OCI-LY1 (cell line): ENCODE results near the gene NRDE2.

Experiments
- H2AFZ ChIP-seq: fragments of 200-600 bp; sonication (generic), shearing (Covaris generic); 2 replicates; pipeline ENCODE4 v1.6.0; 2014; ENCODE audit warnings: antibody characterized with exemption, mild to moderate bottlenecking, low read length
- H3F3A ChIP-seq: fragments of 200-600 bp; sonication (generic), shearing (Covaris generic); 2 replicates; pipeline ENCODE4 v1.6.0; 2014; ENCODE audit warnings: mild to moderate bottlenecking, antibody characterized with exemption, low read length, moderate library complexity; ENCODE audit not compliant: insufficient read depth
- H3K27ac ChIP-seq: fragments of 200-600 bp; sonication (generic); 2 replicates; pipeline ENCODE4 v1.5.1; 2014; ENCODE audit warnings: low read length, mixed run types, mild to moderate bottlenecking, low read depth; ENCODE audit not compliant: poor library complexity, severe bottlenecking
- H3K27me3 ChIP-seq: fragments of 200-600 bp; sonication (generic); 2 replicates; pipeline ENCODE4 v1.6.0; 2014; ENCODE audit warnings: antibody characterized with exemption, mild to moderate bottlenecking, low read length, moderate library complexity; ENCODE audit not compliant: insufficient read depth
- H3K36me3 ChIP-seq: fragments of 200-600 bp; sonication (generic); 2 replicates; pipeline ENCODE4 v1.6.1; 2014; ENCODE audit warnings: mild to moderate bottlenecking, antibody characterized with exemption, low read length, moderate library complexity, mixed read lengths; ENCODE audit not compliant: insufficient read depth
- H3K4me1 ChIP-seq: fragments of 200-600 bp; sonication (generic); 2 replicates; pipeline ENCODE4 v1.5.1; 2014; ENCODE audit warnings: mild to moderate bottlenecking, low read length, moderate library complexity; ENCODE audit not compliant: insufficient read depth, severe bottlenecking
- H3K4me2 ChIP-seq: fragments of 200-600 bp; sonication (generic), shearing (Covaris generic); 2 replicates; pipeline ENCODE4 v1.6.1; 2014; ENCODE audit warnings: low read length
- H3K4me3 ChIP-seq: fragments of 200-600 bp; sonication (generic); 2 replicates; pipeline ENCODE4 v1.5.1; 2014; ENCODE audit warnings: low read length, low read depth, mild to moderate bottlenecking, mixed read lengths; ENCODE audit not compliant: poor library complexity, severe bottlenecking
- H3K79me2 ChIP-seq: fragments of 200-600 bp; shearing (Covaris generic); 2 replicates; pipeline ENCODE4 v1.6.1; 2016; ENCODE audit warnings: mixed run types, low read length, mixed read lengths; ENCODE audit not compliant: insufficient read depth
- H3K9ac ChIP-seq: fragments of 200-600 bp; sonication (generic), shearing (Covaris generic); 2 replicates; pipeline ENCODE4 v1.6.1; 2014; ENCODE audit warnings: mild to moderate bottlenecking, low read length, mixed read lengths
- H3K9me2 ChIP-seq: fragments of 200-600 bp; sonication (generic), shearing (Covaris generic); 2 replicates; pipeline ENCODE4 v1.6.1; 2014; ENCODE audit warnings: low read depth, mild to moderate bottlenecking, low read length, mixed read lengths
- H3K9me3 ChIP-seq: fragments of 200-600 bp; shearing (Covaris generic); 2 replicates; pipeline ENCODE4 v1.6.1; 2014; ENCODE audit warnings: low read length, mixed read lengths
- H4K20me1 ChIP-seq: fragments of 200-600 bp; sonication (generic), shearing (Covaris generic); 2 replicates; pipeline ENCODE4 v1.6.0; 2016; ENCODE audit warnings: mild to moderate bottlenecking, low read length; ENCODE audit not compliant: insufficient read depth
- CTCF ChIP-seq: fragments of 200-600 bp; sonication (generic), shearing (Covaris generic); IDR thresholded peaks from 2 replicates; pipeline ENCODE4 v1.5.1; 2017; ENCODE audit warnings: mild to moderate bottlenecking, antibody characterized with exemption, low read length, moderate library complexity, mixed read lengths
- EZH2 ChIP-seq: fragments of 200-600 bp; sonication (generic), shearing (Covaris generic); IDR thresholded peaks from 2 replicates; pipeline ENCODE4 v1.8.0; 2017; ENCODE audit warnings: borderline replicate concordance, mixed run types, mild to moderate bottlenecking, antibody characterized with exemption, low read length, moderate library complexity, mixed read lengths

Gene NRDE2

DNA sequence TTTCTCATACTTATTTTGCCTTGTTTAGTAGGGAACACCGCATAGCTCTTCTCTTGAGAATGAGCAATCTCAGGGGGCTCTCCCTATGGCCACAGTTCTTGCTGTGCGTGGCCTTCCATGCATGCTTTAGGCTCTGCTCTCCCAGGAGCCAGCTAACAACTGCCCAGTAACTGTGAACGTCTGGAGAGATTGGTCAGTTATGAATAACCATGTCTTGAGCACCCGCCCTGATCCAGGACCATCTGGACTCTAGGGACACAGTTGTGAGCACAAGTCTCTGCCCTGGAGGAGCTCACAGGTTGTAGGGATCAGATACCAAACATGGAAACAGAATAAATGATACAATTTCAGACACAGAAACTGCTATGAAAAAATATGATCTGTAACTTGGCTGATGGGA is 63.3 kb downstream of the NRDE2 start:
- H3K9ac ChIP-seq, result no peak overlapping the region
- H3K4me1 ChIP-seq, result no peaks in the 10 kb centered on the region
- no peaks in the 10 kb centered on the region for H3K9me2 ChIP-seq
- H2AFZ ChIP-seq, result no peak overlapping the region
- no peak overlapping the region for H3K27ac ChIP-seq
- no peaks in the 10 kb centered on the region for H3K9me3 ChIP-seq
- H4K20me1 ChIP-seq, result no peaks in the 10 kb centered on the region
- H3K36me3 ChIP-seq, result peaks cover 93% of the 10 kb centered on the region
- no peak overlapping the region for H3K4me3 ChIP-seq
- no peak overlapping the region for H3K4me2 ChIP-seq
- no peaks in the 10 kb centered on the region for H3F3A ChIP-seq
- TF ChIP-seq EZH2 (no peak), CTCF (no peak)
- H3K27me3 ChIP-seq, result no peaks in the 10 kb centered on the region
- no peaks in the 10 kb centered on the region for H3K79me2 ChIP-seq

GRCh38 chr14:90266441-90267154 is 65.1 kb downstream of the NRDE2 start:
- no peaks in the 10 kb centered on the region for H3F3A ChIP-seq
- H3K27ac ChIP-seq, result no peak overlapping the region
- no peak overlapping the region for H3K9ac ChIP-seq
- no peaks in the 10 kb centered on the region for H3K9me2 ChIP-seq
- no peak overlapping the region for H2AFZ ChIP-seq
- peaks cover 92% of the 10 kb centered on the region for H3K36me3 ChIP-seq
- H3K79me2 ChIP-seq, result no peaks in the 10 kb centered on the region
- no peaks in the 10 kb centered on the region for H3K27me3 ChIP-seq
- no peaks in the 10 kb centered on the region for H4K20me1 ChIP-seq
- no peak overlapping the region for H3K4me2 ChIP-seq
- H3K4me3 ChIP-seq, result no peak overlapping the region
- H3K4me1 ChIP-seq, result no peaks in the 10 kb centered on the region
- TF ChIP-seq CTCF (no peak), EZH2 (no peak)
- no peaks in the 10 kb centered on the region for H3K9me3 ChIP-seq

- H3K4me1 ChIP-seq, result no peaks in the 10 kb centered on the region
- no peaks in the 10 kb centered on the region for H4K20me1 ChIP-seq
- H3K4me2 ChIP-seq, result no peak overlapping the region
- H3K27me3 ChIP-seq, result no peaks in the 10 kb centered on the region
- no peaks in the 10 kb centered on the region for H3K9me3 ChIP-seq
- H3K36me3 ChIP-seq, result peaks cover 93% of the 10 kb centered on the region
- no peak overlapping the region for H2AFZ ChIP-seq
- H3K79me2 ChIP-seq, result peaks cover 2% of the 10 kb centered on the region
- H3K9me2 ChIP-seq, result no peaks in the 10 kb centered on the region
- no peaks in the 10 kb centered on the region for H3F3A ChIP-seq
- no peak overlapping the region for H3K4me3 ChIP-seq
- no peak for TF ChIP-seq EZH2
- TF ChIP-seq CTCF, result no peak
- no peak overlapping the region for H3K27ac ChIP-seq
- H3K9ac ChIP-seq, result no peak overlapping the region
Observed at GRCh38 chr14:90263748-90264449, 67.8 kb downstream of the NRDE2 start.
